ENCODE measurements around the gene CSF1.
"Not testable (repeated sequence)": the region's sequence is repeated elsewhere in the genome, so short reads cannot be mapped to it uniquely, and the experiment has no call there.

CSF1 gene

DNA sequence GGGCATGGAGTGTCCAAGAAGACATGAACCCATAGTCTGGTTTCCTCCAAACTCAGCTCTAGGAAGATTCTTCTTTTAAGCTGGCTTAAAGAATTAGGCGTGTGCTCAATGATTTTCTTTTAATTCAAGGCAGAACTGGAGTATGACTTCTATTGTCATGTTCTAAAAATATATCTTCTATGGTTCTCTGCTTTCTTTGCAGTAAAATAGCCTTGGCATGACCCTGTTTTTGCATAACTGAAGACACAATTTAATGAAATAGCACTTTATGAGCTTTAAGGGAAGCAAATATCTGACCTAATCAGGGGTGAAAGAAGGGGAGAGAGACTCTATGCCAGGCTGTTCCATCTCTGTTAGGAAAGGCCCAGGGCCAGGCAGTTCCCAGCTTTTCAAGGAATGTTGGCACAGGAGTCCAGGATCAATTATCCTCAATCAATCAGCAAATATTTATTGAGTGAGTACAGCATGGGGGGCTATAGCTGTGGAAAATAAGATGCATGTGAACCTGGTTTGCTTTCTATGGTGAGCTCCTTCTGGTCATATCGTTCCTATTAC, 7.2 kb upstream of the CSF1 start:
- no peak for DNase-seq

DNA sequence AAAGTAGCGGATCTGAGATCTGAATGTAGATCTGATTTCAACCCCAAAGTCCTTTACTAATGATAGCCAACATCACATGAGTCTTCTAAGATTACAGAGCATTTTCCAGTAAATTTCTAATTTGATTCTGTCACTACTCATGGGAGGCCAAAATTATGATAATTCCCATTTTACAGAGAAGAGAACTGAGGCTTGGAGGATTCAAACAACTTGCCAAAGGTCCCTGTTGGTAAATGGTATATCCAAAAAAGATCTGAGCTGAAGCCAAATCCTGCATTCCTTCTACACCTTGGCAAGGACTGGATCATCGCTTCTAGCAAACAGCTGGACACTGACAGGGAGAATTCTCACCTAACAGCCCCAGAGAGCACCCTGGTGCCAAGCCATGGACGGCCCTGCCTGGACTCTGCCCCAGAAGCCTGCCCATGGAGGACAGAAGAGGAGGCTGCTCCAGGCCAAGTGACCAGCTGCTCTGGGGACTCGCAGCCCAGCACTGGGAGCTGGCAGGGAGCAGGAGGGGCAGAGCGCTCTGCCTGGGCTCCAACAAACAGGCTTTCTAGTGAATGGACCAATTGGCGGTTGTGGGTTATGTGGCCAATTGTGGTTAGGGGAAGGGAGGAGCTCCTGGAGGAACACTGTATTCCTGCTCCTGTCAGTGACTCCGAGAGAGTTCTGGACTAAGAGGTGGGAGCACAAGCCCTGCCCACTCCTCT, 6.4 kb upstream of the CSF1 start:
- no peak for DNase-seq

DNA sequence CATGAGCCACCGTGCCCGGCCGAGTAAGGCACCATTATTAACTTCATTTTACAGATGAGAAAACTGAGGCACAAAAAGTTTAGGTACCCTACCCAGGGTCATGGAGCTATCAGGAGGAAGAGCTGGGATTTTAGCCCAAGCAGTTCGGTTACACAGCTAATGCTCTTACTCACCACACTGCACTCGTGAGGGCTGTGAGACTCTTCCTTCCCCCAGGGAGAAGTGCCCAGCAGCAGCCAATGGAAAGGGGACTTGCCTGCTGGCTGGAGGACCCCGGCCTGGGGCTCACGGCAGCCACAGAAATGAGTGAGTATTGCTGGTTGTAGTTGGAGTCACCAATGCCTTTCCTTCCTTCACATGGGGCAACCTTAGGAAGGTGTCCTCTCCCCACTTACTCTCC, 5.2 kb upstream of the CSF1 start:
- no peak for DNase-seq

DNA sequence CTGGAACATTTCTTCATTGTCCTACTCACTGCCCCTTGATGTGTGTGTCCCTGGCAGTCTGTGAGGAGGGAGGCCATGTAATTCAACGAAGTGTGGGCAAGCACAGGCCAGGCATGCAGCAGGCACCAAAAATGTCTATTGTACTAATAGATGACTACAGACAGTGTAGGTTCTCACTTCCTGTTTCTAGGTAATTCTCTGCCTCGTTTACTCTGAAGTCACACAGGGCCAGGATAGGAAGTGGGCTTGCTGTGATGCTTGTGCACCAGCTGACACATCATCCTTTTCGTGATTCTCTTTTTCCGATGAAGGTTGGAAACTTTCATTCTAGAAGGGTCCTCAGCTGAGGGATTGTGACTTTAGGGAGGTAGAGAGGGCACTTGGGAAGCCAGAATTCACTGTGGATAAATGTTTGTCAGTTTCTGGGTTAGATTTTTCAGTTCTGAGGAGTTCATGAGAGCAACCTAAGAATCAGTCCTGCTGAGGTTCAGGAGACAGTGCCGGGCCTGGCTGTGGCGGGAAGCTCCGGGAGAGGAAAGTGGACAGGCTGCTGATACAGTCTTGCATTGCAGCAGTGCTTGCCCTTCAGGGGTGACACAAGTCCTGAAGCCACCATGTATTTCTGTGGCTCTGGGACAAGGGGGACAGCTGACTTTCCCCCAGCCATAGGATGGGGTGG, 4.3 kb upstream of the CSF1 start:
- DNase-seq, result no peak

DNA sequence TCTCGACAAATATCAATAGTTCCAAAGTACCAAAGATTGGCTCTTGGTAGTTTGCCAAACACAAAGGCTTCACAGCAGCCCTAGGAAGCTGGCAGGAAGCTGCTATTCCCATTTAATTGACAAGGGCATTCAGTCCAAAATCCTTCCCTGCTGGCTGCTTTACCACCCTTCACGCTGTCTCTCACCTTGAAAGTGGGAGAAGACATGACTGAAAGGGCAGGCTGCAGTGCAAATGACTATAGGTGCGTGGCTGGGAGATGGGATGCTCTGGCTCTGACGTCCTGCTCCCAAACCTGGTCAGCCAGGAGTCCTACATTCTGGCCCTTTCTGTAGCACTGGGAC, 3.8 kb upstream of the CSF1 start:
- DNase-seq, result no peak

DNA sequence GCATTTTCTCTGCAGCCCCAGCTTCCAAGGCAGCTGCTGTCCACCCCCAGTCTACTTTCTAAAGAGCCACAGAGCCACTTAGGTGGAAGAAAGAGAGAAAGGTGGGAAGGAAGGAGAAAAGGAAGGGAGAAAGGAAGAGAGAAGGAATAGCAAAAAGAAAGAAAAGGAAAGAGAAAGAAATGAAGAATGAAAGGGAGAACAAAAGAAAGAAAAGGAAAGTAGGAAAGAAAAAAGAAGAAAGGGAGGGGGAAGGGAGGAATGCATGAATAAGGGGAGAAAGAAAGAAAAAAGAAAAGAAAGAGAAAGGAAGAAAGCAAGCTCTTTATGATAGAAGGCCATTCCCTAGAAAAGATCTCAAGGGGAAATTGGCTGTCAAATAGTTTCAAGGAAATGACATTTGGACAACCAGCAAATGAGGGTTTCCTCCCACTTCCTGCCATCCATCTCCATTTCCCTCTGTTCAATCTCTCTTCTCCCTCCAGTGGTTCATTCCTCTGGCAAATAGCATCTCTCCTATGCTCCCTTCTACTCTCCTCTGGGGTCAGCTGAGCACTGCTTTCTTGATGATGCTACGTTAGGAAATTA, 3.4 kb upstream of the CSF1 start:
- DNase-seq, result no peak

DNA sequence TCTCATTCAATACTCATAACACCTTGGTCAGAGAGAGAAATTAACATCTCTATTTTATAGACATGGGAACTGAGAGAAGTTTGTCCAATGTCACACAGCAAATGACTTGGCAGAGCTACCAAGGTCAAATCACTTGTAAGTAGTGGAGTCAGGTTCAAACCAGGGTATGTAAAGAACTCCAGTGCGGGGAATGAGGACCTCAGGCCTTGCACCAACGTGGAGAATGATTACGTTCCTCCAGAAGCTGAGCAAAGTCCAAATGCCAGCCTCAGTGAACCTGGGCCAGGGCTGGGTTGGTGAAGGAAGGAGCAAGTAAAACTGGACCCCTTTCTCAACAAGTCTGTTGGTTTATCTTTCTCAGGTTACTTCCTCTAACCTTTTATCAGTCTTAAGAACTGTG, 1.8 kb upstream of the CSF1 start:
- DNase-seq, result no peak

DNA sequence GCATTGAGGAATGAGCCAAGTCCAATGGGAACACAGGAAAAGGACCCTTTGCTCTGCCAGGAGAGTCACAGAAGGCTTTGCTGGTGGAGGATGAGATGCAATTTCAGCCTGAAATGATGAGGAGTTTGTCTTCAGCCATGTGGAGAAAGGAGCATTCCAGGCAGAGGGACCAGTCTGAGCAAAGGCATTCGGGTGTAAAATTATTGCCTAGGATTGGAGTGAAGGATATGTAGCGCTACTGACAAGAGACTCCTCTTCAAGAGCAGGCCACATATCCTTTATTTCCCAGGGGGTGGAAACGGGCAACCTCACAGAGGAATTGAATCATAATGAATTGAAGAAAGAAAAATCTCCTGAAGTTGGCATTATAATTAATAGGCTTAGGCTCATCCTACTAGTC, 1.1 kb upstream of the CSF1 start:
- DNase-seq, result no peak

DNA sequence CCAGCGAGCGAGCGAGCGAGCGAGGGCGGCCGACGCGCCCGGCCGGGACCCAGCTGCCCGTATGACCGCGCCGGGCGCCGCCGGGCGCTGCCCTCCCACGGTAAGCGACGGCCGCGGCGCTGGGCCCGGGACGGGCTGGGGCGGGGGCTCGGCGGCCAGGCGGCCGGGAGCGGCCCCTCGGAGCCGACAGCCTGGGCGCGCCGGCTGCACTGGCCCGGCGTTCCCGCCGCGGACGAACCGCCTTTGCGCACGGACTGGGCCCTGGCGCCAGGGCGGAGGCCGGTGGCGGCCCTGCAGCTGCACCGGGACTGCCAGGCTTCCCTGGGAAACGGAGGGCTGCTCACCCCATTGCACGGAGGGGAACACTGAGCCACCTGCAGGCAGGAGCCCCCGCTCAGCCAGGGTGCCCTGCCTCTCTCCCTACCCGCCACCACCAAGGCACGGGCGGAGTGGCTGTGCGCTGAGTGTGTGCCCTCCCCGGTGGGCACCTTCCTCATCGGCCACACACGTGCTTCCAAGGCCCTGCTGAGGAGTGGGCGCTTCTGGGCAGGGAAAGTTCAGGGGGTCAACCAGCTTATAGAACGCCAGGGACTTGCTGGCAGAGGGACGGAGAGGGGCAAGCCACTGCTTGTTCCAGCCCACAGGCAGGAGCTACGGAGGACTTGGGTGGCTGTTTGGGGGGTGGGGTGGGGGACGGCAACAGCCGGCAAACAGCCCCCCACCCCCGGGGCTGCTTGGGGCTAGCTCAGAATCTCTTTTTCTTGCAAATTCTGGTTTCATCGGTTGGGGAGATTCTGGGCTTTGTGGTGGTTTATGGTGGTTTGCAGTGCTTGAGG, 532 bp downstream of the CSF1 start:
- DNase-seq, result no peak

DNA sequence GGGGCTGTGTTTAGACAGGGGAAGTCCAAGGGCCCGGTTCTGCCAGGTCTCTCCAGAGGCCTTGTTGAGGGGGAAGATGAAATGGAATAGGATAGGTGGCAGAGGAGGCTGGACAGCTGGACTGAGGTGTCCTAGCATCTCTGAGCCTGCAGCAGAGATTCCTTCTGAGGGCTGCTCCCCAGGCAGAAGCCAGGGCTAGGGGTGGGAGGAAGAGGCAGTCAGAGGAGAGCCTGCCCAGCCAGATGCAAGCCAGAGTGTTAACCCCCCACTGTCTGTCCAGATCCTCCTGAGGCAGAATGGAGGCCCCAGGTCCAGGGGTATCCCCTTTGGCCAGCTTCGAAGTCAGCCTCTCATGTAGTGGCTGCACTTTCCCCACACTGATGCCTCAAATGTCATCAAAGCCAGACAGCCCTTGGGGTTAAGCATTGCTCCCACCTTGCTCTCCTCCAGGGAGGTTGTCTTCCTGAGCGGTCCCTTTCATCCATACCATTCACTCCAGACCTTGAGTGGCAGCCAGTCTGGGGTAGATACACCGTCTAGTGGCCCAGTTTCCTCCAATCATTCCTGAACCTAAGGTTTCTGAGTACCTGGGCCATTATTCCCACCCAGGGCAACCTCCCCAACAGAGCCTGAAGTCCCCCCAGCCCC, 1.7 kb downstream of the CSF1 start:
- DNase-seq, result no peak

DNA sequence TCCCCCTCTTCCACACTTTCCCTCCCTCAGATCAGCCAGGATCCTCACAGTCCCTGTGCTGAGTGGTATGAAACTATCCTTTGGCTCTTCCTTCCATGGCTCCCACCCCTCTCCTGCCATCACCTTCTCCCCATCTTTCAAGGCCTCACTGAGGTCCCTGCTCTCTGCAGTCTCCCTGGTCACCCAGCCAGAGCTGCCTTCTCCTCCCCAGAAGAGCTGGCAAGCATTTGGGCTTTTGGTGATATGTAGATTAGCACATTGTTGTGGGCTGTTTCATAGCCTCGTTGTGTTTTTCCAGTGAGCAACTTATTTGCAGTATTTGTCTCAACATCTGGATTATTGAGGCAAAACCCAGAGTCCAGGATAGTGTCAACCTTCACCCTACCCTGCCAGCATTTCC, 2.2 kb downstream of the CSF1 start:
- DNase-seq, result no peak

DNA sequence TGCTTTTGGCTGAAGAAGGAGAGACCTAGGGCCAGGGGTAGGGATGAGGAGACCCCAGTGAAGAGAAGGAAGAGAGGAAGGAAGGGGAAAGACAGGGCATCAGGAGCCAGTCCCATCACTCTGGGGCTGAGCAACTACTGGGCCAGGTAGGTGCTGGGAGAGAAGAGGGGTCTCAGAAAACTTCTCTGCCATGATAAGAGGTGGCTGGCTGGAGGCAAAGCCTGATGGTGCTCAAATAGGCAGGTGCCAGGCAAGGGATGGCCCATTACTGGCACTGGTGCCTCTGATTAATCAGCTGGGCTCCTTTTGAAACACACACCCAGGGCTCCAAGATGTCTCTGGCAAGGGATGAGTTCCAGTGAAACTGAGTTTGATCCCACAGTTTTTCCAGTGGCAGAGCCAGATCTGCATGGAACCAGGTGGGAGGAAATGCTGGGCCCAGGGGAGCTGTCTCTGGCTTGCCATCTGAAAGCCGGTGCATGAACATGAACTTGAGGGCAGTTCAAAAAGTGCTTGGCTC, 2.8 kb downstream of the CSF1 start:
- DNase-seq, result no peak

DNA sequence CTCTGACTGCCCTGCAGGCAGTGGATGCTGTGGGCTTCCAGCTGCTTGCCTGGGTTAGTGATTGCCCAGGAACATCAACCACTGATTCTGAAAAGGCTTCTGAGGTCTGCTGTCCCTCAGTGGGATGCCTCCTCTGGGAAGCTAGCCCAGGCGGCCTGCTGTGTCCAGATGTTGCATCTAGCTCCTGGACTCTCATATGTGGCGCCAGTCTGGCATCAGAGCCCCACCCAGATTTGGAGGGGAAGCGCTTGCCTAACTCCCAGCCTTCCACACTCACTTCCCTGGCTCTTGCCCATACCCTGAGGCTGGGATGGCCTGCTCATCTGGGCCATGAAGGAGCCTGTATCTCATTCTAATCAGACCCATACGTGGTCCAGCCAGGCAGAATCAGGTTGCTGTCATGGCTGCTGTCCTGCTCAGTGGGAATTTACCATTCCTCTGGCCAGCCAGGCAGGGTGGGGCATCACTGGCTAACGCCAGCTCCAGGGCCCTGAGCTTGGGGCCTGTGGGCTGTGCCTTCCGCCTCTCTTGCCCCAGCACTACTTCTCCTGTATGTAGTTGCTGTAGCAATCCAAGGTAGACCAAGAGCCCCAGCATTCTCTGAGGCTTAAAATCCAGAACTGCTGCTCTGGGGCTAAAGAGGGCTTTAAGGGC, 4.1 kb downstream of the CSF1 start:
- no peak for DNase-seq

DNA sequence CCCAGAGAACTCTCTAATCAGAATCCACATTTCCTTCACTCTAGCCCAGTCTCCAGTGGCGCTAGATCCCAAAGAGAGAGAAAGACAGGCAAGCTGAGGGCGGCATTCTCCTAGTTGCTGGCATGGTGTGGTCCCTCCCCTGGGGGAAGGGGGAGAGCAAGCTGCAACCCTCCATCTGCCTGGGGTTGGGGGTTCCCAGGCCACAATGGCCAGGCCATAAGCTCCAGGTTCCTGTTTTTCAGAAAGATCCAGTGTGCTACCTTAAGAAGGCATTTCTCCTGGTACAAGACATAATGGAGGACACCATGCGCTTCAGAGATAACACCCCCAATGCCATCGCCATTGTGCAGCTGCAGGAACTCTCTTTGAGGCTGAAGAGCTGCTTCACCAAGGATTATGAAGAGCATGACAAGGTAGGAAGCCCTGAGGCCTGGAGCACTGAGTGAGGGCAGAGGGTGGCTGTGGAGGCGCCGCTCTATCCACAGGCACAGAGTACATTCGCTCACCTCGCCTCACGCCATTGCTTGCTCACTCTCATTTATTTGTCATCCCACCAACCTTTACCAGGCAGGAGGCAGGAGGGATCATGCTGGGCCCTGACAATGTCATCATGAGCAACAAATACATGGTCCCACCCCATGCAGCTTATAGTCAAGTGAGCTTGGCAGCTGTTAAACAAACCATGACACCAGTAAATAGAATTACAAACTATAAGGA, 6.6 kb downstream of the CSF1 start:
- DNase-seq, result no peak

DNA sequence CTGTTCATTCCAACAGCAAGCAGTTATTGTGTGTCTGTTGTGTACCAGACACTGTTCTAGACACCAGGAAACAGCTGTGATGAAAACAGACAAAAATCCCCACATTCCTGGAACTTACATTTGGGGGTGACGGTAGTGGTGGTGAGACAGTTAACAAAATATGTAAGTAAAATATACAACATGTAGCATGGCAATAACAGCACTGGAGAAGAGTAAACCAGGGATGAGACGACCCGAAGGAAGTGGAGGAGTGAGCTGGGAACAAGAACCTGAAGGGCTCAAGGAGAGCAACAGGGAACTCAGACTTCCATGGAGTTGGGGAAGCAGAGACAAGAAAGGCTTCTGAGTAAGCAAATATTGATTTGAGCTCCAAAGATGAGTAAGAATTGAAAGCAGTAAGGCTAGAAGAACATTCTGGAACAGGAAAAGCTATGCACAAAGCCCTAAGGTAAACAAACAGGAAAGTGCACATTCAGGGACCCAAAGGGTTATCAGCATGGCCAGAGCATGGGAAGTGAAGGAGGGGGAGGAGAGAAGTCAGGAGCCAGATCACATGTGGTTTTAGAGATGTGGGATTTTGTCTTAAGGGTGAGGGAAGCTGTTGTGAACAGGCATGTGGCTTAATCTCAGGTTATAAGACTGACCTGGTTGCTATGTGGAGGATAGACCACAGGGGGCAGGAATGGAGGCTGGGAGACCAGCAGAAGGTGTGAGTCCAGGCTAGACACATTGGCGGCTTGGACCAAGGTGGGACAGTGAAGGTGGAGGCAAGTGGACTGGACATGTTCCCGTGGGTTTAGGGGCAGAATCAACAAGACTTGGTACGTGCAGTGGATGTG, 7.3 kb downstream of the CSF1 start:
- no peak for DNase-seq

DNA sequence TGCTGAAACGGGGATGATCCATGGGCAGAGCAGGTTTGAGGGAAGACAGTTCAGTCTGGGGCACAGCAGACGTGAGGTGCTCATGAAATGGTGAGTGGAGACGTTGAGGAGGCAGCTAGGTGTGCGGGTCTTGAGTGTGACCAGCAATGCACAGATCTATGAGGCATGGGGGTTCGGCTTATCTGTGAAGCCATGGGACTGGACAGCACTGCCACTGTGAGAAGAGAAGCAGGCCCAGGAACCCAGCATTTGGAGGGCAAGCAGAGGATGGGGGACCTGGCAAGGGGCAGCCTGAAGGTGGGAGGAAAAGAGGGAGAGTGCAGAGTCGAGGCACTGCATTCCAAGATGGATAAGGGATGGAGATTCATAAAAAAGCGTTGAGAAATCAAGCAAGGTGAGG, 8.0 kb downstream of the CSF1 start:
- no peak for DNase-seq

DNA sequence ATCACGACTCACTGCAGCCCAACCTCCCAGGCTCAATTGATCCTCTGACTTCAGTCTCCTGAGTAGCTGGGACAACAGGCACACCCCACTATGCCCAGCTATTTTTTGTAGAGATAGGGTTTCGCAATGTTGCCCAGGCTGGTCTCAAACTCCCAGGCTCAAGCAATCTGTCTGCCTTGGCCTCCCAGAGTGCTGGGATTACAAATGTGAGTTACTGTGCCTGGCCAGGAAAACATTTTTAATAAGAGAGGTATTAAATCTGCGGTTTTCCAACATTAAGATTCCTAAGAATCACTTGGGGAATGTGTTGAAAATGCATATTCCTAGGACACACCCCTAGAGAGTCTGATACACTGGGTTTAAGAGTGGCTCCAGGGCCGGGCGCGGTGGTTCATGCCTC, 8.7 kb downstream of the CSF1 start:
- no peak for DNase-seq

DNA sequence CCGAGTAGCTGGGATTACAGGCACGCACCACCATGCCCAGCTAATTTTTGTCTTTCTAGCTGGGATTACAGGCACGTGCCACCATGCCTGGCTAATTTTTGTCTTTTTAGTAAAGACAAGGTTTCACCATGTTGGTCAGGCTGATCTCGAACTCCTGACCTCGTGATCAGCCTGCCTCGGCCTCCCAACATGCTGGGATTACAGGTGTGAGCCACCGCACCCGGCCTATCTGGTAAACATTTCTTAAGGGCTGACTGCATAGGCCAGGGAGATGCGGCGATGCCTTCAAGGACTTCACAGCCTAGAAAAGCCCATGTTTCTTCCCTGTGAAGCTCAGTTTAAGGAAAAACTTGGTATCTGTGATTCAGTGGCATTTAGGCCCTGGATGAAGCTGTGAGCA, 9.7 kb downstream of the CSF1 start:
- DNase-seq, result not testable (repeated sequence)

DNA sequence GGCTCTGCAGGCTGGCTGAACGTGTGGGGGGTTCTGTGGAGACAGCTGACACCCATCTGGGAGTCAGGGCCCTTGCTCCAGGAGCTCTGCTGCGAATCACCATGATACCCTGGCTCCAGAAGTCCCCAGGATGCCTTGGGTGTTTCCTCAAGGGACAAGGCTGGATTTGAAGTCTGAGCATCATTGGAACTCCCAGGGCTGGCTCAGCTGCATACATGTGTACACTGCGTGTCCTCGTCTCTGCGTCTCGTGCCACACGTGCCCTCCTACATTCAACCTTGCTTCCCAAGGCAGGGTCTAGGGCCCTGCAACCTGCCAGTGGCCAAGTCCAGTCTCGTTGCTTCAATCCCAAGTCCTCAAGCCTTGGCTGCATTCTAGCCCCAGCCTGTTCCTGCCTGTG, 11.7 kb downstream of the CSF1 start:
- DNase-seq, result no peak

DNA sequence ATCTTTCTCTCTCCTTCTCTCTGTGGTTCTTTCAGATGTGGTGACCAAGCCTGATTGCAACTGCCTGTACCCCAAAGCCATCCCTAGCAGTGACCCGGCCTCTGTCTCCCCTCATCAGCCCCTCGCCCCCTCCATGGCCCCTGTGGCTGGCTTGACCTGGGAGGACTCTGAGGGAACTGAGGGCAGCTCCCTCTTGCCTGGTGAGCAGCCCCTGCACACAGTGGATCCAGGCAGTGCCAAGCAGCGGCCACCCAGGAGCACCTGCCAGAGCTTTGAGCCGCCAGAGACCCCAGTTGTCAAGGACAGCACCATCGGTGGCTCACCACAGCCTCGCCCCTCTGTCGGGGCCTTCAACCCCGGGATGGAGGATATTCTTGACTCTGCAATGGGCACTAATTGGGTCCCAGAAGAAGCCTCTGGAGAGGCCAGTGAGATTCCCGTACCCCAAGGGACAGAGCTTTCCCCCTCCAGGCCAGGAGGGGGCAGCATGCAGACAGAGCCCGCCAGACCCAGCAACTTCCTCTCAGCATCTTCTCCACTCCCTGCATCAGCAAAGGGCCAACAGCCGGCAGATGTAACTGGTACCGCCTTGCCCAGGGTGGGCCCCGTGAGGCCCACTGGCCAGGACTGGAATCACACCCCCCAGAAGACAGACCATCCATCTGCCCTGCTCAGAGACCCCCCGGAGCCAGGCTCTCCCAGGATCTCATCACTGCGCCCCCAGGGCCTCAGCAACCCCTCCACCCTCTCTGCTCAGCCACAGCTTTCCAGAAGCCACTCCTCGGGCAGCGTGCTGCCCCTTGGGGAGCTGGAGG, 12.7 kb downstream of the CSF1 start:
- no peak for DNase-seq

Measured in NCI-H1436 treated with DMSO at 0.1 percent for 48 hours (cell line).